GM12878 (cell line): ENCODE measurements around the gene CCBE1.

ENCODE experiments used
- CHD4 ChIP-seq: fragments of 200-600 bp; sonication (generic); IDR thresholded peaks from 2 replicates; pipeline ENCODE4 v1.6.1; 2016; ENCODE audit warnings: mild to moderate bottlenecking
- E4F1 ChIP-seq: fragments of 450-650 bp; IDR thresholded peaks from 2 replicates; pipeline ENCODE4 v1.6.1; 2018; ENCODE audit warnings: borderline replicate concordance, mild to moderate bottlenecking; ENCODE audit not compliant: partially characterized antibody
- MAX ChIP-seq: IDR thresholded peaks from 2 replicates; pipeline ENCODE4 v1.6.1; 2012; ENCODE audit warnings: low read depth, low read length, improper control_type of control experiment
- NRF1 ChIP-seq: conservative IDR thresholded peaks from 2 replicates; pipeline ENCODE4 v1.6.1; 2011; ENCODE audit warnings: mild to moderate bottlenecking, low read depth, low read length, improper control_type of control experiment
- POLR2A ChIP-seq: IDR thresholded peaks from 2 replicates; pipeline ENCODE4 v1.6.1; 2011; ENCODE audit warnings: low read depth, mild to moderate bottlenecking, low read length
- SIX5 ChIP-seq: IDR thresholded peaks from 2 replicates; pipeline ENCODE4 v1.6.1; 2011; ENCODE audit warnings: mild to moderate bottlenecking, low read depth, low read length, moderate library complexity; ENCODE audit not compliant: severe bottlenecking
- SMC3 ChIP-seq: IDR thresholded peaks from 2 replicates; pipeline ENCODE4 v1.6.1; 2011; ENCODE audit warnings: low read length, improper control_type of control experiment, borderline replicate concordance

- TF ChIP-seq E4F1 (no peak), MAX (no peak), NRF1 (no peak), SIX5 (no peak), CHD4 (no peak), SMC3 (no peak), POLR2A (no peak)
Observed at GRCh38 chr18:59730896-59731295, 33.7 kb upstream of the CCBE1 start.
